CD1c-positive myeloid dendritic cell (primary cell): ENCODE measurements around the gene SLC17A7.
"Not testable (repeated sequence)": the region's sequence is repeated elsewhere in the genome, so short reads cannot be mapped to it uniquely, and the experiment has no call there.

Experiments used
- DNase-seq: peaks from one replicate; pipeline ENCODE4 v3.0.0-alpha.2; 2016; ENCODE audit errors: extremely low spot score

The SLC17A7 gene

GRCh38 chr19:49441210-49441959, at the start of gene SLC17A7:
Gene SLC17A7 (minus strand): TSS chr19:49441527. CDS start chr19:49441379, 148 bp downstream.
- peak; percentile 39 for DNase-seq

- no peak for DNase-seq
Measured at GRCh38 chr19:49490287-49491029, 49.1 kb upstream of the SLC17A7 start.

DNA sequence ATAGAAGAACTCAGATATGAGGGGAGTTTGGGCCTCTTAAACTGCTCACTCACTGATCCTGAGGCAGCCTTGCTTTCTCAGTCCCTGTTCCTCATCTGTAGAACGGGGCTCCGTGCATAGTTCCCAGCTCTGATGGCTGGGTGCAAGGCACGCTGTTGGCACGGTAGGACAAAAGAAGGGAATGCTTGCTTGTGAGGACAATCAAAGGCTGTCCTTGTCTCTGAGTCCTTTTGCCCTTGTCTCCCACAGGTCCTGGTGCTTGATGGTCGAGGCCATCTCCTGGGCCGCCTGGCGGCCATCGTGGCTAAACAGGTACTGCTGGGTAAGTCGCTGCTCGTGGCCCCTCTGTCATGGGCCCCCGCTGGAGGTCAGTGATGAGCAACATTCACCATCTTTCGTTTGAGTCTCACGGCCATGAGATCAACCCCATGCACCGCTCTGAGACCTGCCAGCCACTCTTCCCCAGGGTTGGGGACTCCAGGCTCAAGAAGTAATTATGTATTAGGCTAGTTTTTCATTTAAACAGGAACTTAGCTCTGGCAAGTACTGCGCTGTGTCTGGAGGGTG, 48.4 kb upstream of the SLC17A7 start:
- DNase-seq = no peak

DNA sequence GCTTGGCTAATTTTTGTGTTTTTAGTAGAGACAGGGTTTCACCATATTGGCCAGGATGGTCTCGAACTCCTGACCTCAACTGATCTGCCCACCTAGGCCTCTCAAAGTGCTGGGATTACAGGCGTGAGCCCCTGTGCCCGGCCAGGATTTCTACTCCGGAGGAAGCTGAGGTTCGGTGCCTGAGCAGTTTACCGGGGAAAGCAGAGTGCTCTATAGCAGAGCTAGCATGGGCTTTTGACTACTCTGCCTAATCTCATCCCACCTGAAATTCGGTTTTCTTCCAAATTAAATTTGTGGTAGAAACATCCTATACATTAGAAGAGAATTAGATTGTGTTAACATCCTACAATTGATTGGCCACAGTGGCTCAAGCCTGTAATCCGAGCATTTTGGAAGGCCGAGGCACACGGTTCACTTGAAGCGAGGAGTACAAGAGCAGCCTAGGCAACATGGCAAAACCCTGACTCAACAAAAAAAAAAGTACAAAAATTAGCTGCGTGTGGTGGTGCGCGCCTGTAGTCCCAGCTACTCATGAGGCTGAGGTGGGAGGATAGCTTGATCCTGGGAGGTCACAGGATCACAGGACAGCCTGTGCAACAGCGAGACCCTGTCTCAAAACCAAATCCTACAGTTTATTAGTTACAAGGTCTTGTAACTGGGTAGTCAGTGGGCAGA, 47.7 kb upstream of the SLC17A7 start:
- DNase-seq = no peak

DNA sequence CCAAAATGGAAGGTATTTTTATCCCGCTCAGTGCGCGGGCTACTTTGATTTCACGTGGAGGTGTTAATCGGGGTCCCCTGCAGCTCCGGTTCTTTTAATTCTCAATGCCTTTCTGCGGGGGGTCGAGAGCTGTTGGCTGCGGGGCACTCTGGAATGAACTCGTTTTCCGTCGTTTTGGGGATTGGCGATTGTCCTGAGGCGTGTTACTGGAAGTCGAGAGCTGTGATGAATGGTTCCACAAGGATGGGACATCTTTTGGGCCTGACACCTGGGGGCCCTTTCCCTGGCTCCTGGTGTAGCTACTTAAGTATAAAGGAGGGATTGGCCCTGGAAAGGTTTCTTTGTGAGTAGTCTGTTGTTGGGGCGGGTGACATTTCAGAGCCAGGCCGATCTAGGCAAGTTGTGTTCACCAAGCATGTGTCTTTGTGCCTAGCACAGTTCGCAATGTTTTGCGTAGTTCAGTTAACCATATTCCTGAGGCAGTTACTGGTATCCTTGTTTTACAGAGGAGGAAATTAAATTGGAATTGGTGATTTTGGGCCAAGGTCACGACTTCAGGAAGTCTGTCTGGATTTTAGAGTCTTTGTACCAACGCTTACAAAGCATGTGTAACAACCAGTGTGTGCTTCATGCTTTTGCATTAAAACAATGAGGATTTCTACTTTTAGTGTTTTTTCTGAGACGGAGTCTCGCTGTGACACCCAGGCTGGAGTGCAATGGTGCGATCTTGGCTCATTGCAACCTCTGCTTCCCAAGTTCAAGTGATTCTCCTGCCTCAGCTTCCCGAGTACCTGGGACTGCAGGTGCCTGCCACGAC, 46.9 kb upstream of the SLC17A7 start:
- DNase-seq = no peak

DNA sequence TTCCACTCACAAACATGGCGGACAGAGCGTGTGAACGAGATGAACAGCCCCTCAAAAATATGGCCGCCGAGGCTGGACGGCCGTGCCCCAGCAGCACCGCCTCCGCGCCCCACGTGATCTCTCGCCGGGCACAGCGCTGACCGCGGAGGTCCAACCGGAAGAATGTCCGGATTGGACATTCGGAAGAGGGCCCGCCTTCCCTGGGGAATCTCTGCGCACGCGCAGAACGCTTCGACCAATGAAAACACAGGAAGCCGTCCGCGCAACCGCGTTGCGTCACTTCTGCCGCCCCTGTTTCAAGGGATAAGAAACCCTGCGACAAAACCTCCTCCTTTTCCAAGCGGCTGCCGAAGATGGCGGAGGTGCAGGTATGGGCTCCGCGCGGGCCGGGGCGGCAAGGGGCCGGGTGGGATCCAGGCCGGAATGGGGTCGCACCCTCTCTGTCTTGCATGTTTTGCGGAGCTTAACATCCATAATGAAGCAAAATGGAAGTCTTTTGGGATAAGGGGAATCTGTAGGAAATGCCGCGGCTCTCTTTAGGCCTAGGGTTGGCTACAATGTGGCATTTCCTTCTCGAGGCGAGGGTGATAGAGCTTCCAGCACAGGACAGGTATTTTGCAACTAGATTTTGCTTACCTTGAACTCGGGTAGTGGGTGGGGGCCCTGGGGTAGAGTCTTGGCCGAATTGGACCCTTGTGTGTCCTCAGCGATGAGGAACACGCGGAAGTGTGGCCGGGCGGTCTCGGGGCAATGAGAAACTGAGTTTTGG, 46.1 kb upstream of the SLC17A7 start, which contains the start of gene RPL13A:
Gene RPL13A (plus strand): TSS at position 332 of the 769 bp plus-strand sequence. CDS start 22 bp downstream, at position 354.
- DNase-seq = peak; percentile 100

DNA sequence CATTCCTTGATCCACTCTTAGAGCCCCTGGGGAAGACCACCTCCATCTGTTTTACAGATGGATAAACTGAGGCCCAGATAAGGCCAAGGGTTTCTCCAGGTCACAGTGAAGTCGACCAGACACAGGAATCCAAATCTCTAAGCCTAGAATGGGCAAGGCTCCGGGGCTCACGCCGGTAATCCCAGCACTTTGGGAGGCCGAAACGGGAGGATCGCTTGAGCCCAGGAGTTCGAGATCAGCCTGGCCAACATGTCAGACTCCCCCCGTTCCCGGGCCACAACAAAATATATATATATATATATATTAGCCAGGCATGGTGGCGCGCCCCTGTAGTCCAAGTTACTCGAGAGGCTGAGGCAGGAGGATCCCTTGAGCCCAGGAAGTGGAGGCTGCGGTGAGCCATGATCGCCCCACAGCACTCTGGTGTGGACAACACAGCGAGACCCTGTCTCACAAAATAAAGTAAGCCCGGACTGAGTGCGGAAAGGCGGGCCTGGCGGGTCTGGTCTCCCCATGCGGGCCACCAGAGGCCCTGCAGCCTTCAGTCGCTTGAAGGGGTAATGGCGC, 45.5 kb upstream of the SLC17A7 start:
- no peak for DNase-seq

- DNase-seq = no peak
Measured at GRCh38 chr19:49486232-49486631, 44.9 kb upstream of the SLC17A7 start.

- DNase-seq = no peak
Measured at GRCh38 chr19:49481020-49481683, 39.8 kb upstream of the SLC17A7 start.

DNA sequence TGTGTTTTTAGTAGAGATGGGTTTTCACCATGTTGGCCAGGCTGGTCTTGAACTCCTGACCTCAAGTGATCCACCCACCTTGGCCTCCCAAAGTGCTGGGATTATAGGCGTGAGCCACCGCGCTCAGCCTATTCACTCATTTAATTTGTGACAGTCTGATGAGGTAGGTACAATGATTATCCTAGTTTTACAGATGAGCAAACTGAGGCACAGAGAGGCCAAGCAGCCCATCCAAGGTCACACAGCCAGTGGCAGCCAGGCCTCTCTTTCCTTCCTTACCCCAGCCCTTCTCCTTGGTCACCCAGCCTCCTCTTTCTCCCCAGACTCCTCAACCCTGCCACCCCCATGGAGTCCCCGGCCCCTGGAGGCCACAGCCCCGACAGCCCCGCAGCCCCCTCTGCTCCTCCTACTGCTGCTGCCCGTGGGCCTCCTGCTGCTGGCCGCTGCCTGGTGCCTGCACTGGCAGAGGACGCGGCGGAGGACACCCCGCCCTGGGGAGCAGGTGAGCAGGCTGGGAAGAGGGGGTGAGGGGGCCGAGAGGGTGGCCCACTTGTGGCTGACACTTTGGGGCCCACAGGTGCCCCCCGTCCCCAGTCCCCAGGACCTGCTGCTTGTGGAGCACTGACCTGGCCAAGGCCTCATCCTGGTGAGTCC, 38.8 kb upstream of the SLC17A7 start:
- DNase-seq = no peak

- DNase-seq = peak; percentile 35
Measured at GRCh38 chr19:49475995-49476880, 34.9 kb upstream of the SLC17A7 start.

DNA sequence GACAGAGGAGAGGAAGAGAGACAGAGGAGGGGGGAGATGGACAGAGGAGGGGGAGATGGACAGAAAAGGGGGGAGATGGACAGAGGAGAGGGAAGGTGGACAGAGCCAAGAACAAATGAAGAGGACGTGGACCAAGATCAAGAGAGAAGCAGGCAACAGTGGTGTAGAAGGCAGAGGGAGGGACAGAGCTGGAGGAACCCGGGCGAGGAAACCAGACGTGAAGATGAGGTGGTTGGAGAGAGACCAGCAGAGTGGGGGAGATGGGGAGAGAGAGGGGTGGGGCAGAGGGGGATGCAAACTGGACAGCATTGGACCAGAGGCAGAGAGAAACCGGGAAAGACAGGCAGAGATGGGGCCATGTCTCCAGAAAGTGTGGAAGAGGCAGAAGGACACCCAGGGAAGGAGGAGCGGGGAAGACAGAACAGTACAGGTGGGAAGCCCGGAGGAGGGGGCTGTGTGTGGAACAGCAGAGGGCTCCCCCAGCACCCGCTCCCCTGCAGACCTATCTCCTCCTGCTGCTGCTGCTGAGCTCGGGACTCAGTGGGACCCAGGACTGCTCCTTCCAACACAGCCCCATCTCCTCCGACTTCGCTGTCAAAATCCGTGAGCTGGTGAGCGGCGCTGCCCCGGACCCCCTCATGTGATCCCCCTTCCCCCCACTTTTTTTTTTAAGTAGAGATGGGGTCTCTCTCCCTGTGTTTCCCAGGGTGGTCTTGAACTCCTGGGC, 34.0 kb upstream of the SLC17A7 start:
- DNase-seq = no peak

DNA sequence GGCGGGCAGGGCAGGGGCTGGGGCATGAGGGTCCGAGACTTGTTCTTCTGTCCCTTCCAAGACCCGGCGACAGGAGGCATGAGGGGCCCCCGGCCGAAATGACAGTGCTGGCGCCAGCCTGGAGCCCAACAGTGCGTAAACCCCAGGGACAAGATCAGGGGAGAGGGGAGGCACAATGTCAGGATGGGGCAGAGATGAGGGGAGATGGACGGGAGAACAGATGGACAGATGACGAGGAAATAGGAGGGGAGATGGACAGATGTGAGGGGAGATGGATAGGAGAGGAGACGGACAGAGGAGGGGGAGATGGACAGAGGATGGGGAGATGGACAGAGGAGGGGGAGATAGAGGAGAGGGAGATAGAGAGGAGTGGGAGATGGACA, 33.2 kb upstream of the SLC17A7 start:
- DNase-seq = no peak

GRCh38 chr19:49473868-49474541, 32.7 kb upstream of the SLC17A7 start, which contains the start of gene FLT3LG:
Gene FLT3LG (plus strand): TSS chr19:49474215. CDS start chr19:49474640, 425 bp downstream.
- peak; percentile 90 for DNase-seq

DNA sequence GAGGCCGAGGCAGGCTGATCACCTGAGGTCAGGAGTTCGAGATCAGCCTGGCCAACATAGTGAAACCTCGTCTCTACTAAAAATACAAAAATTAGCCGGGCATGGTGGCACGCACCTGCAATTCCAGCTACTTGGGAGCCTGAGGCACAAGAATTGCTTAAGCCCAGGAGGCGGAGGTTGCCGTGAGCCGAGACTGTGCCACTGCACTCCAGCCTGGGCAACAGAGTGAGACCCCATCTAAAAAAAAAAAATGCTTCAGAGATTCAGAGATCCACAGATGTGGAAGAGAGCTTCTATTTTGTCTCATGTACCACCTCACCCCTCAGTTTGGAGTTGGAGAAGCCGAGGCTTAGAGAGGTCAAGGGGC, 32.2 kb upstream of the SLC17A7 start:
- DNase-seq = not testable (repeated sequence)

GRCh38 chr19:49472936-49473335, 31.6 kb upstream of the SLC17A7 start:
- DNase-seq = no peak

GRCh38 chr19:49470615-49470978, 29.3 kb upstream of the SLC17A7 start:
- DNase-seq = no peak
